ENCODE data around the gene ARHGDIG. TPM values are rescaled to one million over a fixed set of nuclear protein-coding genes. Genes with fewer than 3 reads are reported as not detected.

ARHGDIG gene
- total and polyA plus RNA-seq, 9 of the 15 experiments (the other 6 are each of a cell fraction or from before 2014, with no cell fraction given), result 0.36 to 2.5 (median 0.64) TPM; not detected in 2

DNA sequence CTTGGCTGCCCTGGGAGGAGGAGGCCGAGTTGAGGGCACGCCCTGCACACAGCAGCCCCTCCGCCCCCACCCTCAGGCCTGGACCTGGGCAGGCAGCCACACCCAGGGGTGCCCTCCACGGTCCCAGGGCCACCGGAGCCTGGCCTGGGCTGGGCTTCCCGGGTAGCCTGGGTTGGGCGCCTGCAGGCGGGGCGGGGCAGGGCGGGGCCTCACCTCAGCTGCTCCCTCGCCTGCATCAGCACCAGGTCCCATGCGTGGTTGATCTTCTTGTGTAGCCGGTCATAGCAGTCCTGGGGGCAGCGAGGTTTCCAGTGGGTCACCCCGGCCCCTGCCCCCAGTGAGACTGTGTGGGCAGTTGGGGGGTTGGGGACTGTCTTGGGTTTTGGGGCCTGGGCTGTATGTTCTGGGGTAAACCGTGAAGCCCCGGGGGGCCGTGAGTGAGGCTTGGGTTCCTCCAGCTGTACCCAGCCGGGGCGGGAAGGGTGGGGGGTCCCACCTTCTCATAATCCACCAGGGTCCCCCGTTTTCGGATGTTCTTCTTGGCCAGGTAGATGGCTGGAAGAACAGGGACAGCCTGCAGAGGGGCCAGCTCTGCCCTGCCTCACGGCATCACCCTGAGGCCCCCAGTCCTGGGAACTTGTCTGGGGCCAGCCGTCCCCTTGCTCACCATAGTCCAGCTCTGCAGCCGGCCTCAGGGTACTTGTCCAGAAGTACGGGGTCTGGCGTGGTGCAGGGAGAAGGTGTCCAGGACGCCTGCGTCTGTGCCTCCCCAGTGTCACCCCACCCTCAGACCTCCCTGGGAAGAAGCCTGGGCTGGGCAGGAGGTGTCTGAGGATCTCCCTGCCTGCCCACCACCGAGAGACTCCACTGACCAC, 6.6 kb upstream of the ARHGDIG start (continued):
- TF ChIP-seq TAF9B (IDR thresholded peaks at IDR 0.05; ENCODE audit: partially characterized antibody), result no peak
- TF ChIP-seq NR2F6 (CRISPR knock-in tag; IDR thresholded peaks at IDR 0.05), result no peak
- no peak for TF ChIP-seq PRPF4 (IDR thresholded peaks at IDR 0.05; ENCODE audit: insufficient read depth, low read depth, low read length, poor library complexity, severe bottlenecking)
- TF ChIP-seq RB1 (IDR thresholded peaks at IDR 0.05; ENCODE audit: low read depth), result no peak
- no peak for TF ChIP-seq RAD21 (CRISPR knock-in tag; conservative IDR thresholded peaks at IDR 0.05 in 1 of 2, IDR thresholded peaks at IDR 0.05 in 1 of 2)
- TF ChIP-seq SIRT6 (IDR thresholded peaks at IDR 0.05; ENCODE audit: low read depth, low read length), result no peak
- TF ChIP-seq MTA3 (IDR thresholded peaks at IDR 0.05; ENCODE audit: borderline replicate concordance), result no peak
- no peak for TF ChIP-seq POLR2G (IDR thresholded peaks at IDR 0.05; ENCODE audit: low read depth, low read length)
- no peak for TF ChIP-seq SPI1 (IDR thresholded peaks at IDR 0.05; ENCODE audit: borderline replicate concordance, low read depth, low read length)
- TF ChIP-seq ZNF318 (IDR thresholded peaks at IDR 0.05; ENCODE audit: borderline replicate concordance in 1 of 2, low read depth in 1 of 2), result no peak
- TF ChIP-seq HMGN3 (IDR thresholded peaks at IDR 0.05; ENCODE audit: borderline replicate concordance, extremely low read depth, insufficient read length, low read depth, low read length), result no peak
- TF ChIP-seq POLR2B (IDR thresholded peaks at IDR 0.05; ENCODE audit: low read depth, partially characterized antibody), result no peak
